NCI-H345 (cell line): ENCODE results near the gene CD9.

ENCODE experiments used
- DNase-seq: peaks from one replicate; lab custom pipeline; 2025; lab: John Stamatoyannopoulos, UW

Gene CD9

GRCh38 chr12:6275928-6276887 lies 76.0 kb downstream of the CD9 start:
- no peak for DNase-seq

- DNase-seq, result no peak
These were observed 76.9 kb downstream of the CD9 start for GRCh38 chr12:6276956-6277620.

- no peak for DNase-seq
These were observed 77.8 kb downstream of the CD9 start for GRCh38 chr12:6277982-6278438.

- DNase-seq, result peak; percentile 72
These were observed 78.4 kb downstream of the CD9 start for GRCh38 chr12:6278439-6279255.

GRCh38 chr12:6279256-6279628 lies 79.0 kb downstream of the CD9 start:
- no peak for DNase-seq

GRCh38 chr12:6279631-6280030 lies 79.4 kb downstream of the CD9 start:
- DNase-seq, result no peak

- DNase-seq, result no peak
These were observed 79.9 kb downstream of the CD9 start for GRCh38 chr12:6280053-6280469.

GRCh38 chr12:6280672-6281071 lies 80.5 kb downstream of the CD9 start:
- no peak for DNase-seq

GRCh38 chr12:6281081-6281809 lies 81.0 kb downstream of the CD9 start:
- no peak for DNase-seq

- no peak for DNase-seq
These were observed 82.2 kb downstream of the CD9 start for GRCh38 chr12:6282453-6282840.

- no peak for DNase-seq
These were observed 84.1 kb downstream of the CD9 start for GRCh38 chr12:6284273-6284672.

- peak; percentile 79 for DNase-seq
These were observed 84.9 kb downstream of the CD9 start for GRCh38 chr12:6285063-6285477.

GRCh38 chr12:6285532-6286306 lies 85.5 kb downstream of the CD9 start:
- DNase-seq, result no peak
